Measurements from ENCODE around the gene ZNF24.

ZNF24 gene

GRCh38 chr18:35343936-35344735 lies at the start of gene ZNF24:
Gene ZNF24 (minus strand): TSS chr18:35344420. CDS start chr18:35340650, 3,770 bp downstream.
- H3K27me3 ChIP-seq (ENCODE audit: insufficient read depth, low read length, poor library complexity) = no peaks in the 10 kb centered on the region
- peaks cover 32% of the 10 kb centered on the region for H3K36me3 ChIP-seq (ENCODE audit: insufficient read depth, low read length)
- TF ChIP-seq EZH2 (IDR thresholded peaks at IDR 0.05; ENCODE audit: borderline replicate concordance, low read depth, low read length, severe bottlenecking) = no peak
- TF ChIP-seq CTCF (IDR thresholded peaks at IDR 0.05; ENCODE audit: borderline replicate concordance, extremely low read depth, low read length, poor library complexity, severe bottlenecking) = no peak
- peak; percentile 91 for DNase-seq
- H4K20me1 ChIP-seq (ENCODE audit: insufficient read depth, low read length) = peaks cover 44% of the 10 kb centered on the region
- H3K27ac ChIP-seq (ENCODE audit: low read length) = peak within 1 kb of the TSS; percentile 90
- H3K79me2 ChIP-seq (ENCODE audit: insufficient read depth, low read length) = peaks cover 54% of the 10 kb centered on the region
- H3K4me1 ChIP-seq (ENCODE audit: insufficient read depth, low read length) = peaks cover 31% of the 10 kb centered on the region
- peak within 1 kb of the TSS; percentile 64 to 78 for H3K4me3 ChIP-seq (ENCODE audit: low read depth in 1 of 2, low read length in 2 of 2)
- peak within 1 kb of the TSS; percentile 85 for H2AFZ ChIP-seq (ENCODE audit: low read depth, low read length)
- ATAC-seq (ENCODE audit: insufficient read depth, low read depth) = peak; percentile 91
- H3K9ac ChIP-seq (ENCODE audit: low read depth, low read length) = peak within 1 kb of the TSS; percentile 79
- no peaks in the 10 kb centered on the region for H3K9me3 ChIP-seq (ENCODE audit: insufficient read depth, low read length, severe bottlenecking)
- peak within 1 kb of the TSS; percentile 71 for H3K4me2 ChIP-seq (ENCODE audit: insufficient read depth, low read length)

GRCh38 chr18:35393716-35394115 lies 49.5 kb upstream of the ZNF24 start:
- no peaks in the 10 kb centered on the region for H3K4me1 ChIP-seq (ENCODE audit: insufficient read depth, low read length)
- H3K9ac ChIP-seq (ENCODE audit: low read depth, low read length) = no peak overlapping the region
- no peak overlapping the region for H3K27ac ChIP-seq (ENCODE audit: low read length)
- no peaks in the 10 kb centered on the region for H3K36me3 ChIP-seq (ENCODE audit: insufficient read depth, low read length)
- H4K20me1 ChIP-seq (ENCODE audit: insufficient read depth, low read length) = no peaks in the 10 kb centered on the region
- DNase-seq (no peak), ATAC-seq (ENCODE audit: insufficient read depth, low read depth) (no peak)
- TF ChIP-seq CTCF (IDR thresholded peaks at IDR 0.05; ENCODE audit: borderline replicate concordance, extremely low read depth, low read length, poor library complexity, severe bottlenecking) = no peak
- no peak for TF ChIP-seq EZH2 (IDR thresholded peaks at IDR 0.05; ENCODE audit: borderline replicate concordance, low read depth, low read length, severe bottlenecking)
- no peak overlapping the region for H2AFZ ChIP-seq (ENCODE audit: low read depth, low read length)
- H3K9me3 ChIP-seq (ENCODE audit: insufficient read depth, low read length, severe bottlenecking) = no peaks in the 10 kb centered on the region
- H3K27me3 ChIP-seq (ENCODE audit: insufficient read depth, low read length, poor library complexity) = peaks cover 4% of the 10 kb centered on the region
- no peak overlapping the region for H3K4me3 ChIP-seq (ENCODE audit: low read depth in 1 of 2, low read length in 2 of 2)
- no peak overlapping the region for H3K4me2 ChIP-seq (ENCODE audit: insufficient read depth, low read length)
- H3K79me2 ChIP-seq (ENCODE audit: insufficient read depth, low read length) = no peaks in the 10 kb centered on the region

- no peak for DNase-seq
- no peak for ATAC-seq (ENCODE audit: insufficient read depth, low read depth)
- Histone ChIP-seq H3K9ac (ENCODE audit: low read depth, low read length) (no peak overlapping the region), H3K9me3 (ENCODE audit: insufficient read depth, low read length, severe bottlenecking) (no peaks in the 10 kb centered on the region), H2AFZ (ENCODE audit: low read depth, low read length) (no peak overlapping the region), H3K4me1 (ENCODE audit: insufficient read depth, low read length) (no peaks in the 10 kb centered on the region), H3K27me3 (ENCODE audit: insufficient read depth, low read length, poor library complexity) (peaks cover 4% of the 10 kb centered on the region), H3K27ac (ENCODE audit: low read length) (no peak overlapping the region), H3K79me2 (ENCODE audit: insufficient read depth, low read length) (no peaks in the 10 kb centered on the region), H3K4me2 (ENCODE audit: insufficient read depth, low read length) (no peak overlapping the region), H3K4me3 (ENCODE audit: low read depth in 1 of 2, low read length in 2 of 2) (no peak overlapping the region), H3K36me3 (ENCODE audit: insufficient read depth, low read length) (no peaks in the 10 kb centered on the region), H4K20me1 (ENCODE audit: insufficient read depth, low read length) (no peaks in the 10 kb centered on the region)
- TF ChIP-seq EZH2 (IDR thresholded peaks at IDR 0.05; ENCODE audit: borderline replicate concordance, low read depth, low read length, severe bottlenecking) (no peak), CTCF (IDR thresholded peaks at IDR 0.05; ENCODE audit: borderline replicate concordance, extremely low read depth, low read length, poor library complexity, severe bottlenecking) (no peak)
Measured at GRCh38 chr18:35392375-35392774, 48.2 kb upstream of the ZNF24 start.
